Measurements from ENCODE around the gene CDHR5.

Gene CDHR5

DNA sequence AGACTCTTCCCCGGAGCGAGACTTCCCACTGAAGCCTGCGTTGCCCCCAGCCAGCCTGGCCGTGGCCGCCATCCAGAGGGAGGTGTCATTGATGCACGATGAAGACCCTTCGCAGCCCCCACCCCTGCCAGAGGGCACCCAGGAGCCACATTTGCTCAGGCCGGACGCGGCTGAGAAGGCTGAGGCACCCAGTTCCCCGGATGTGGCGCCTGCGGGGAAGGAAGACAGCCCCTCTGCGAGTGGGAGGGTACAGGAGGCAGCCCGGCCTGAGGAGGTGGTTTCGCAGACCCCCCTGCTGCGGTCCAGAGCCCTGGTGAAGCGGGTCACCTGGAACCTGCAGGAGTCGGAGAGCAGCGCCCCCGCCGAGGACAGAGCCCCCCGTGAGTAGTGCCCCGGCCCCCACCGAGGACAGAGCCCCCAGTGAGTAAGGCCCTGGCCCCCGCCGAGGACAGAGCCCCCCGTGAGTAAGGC is 15.4 kb downstream of the CDHR5 start:
- TF ChIP-seq CTCF (IDR thresholded peaks at IDR 0.05; ENCODE audit: insufficient read depth, low read depth, low read length, missing control alignments): no peak
- no peak for DNase-seq (ENCODE audit: low read depth)
- no peak overlapping the region for H3K4me3 ChIP-seq (ENCODE audit: low read length)

DNA sequence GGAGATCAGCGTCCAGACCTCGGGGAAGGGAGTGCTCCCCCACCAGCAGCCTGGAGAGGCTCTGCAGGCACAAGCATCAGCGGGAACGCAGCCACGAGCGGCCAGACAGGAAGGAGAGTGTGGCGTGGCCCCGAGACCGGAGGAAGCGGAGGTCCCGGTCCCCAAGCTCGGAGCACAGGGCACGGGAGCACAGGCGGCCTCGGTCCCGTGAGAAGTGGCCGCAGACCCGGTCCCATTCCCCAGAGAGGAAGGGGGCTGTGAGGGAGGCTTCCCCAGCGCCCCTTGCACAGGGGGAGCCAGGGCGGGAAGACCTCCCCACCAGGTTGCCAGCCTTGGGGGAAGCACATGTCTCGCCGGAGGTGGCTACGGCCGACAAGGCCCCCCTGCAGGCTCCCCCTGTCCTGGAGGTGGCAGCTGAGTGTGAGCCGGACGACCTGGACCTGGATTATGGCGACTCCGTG is 15.9 kb downstream of the CDHR5 start:
- no peak for TF ChIP-seq CTCF (IDR thresholded peaks at IDR 0.05; ENCODE audit: insufficient read depth, low read depth, low read length, missing control alignments)
- no peak overlapping the region for H3K4me3 ChIP-seq (ENCODE audit: low read length)

GRCh38 chr11:607971-608659 is 16.6 kb downstream of the CDHR5 start:
- DNase-seq (ENCODE audit: low read depth): no peak
- H3K4me3 ChIP-seq (ENCODE audit: low read length): no peak overlapping the region
- TF ChIP-seq CTCF (IDR thresholded peaks at IDR 0.05; ENCODE audit: insufficient read depth, low read depth, low read length, missing control alignments): no peak

More for the DNA sequence above, 15.9 kb downstream of the CDHR5 start:
- no peak for DNase-seq (ENCODE audit: low read depth)

GRCh38 chr11:607020-607780 is 17.6 kb downstream of the CDHR5 start:
- TF ChIP-seq CTCF (IDR thresholded peaks at IDR 0.05; ENCODE audit: insufficient read depth, low read depth, low read length, missing control alignments): no peak
- no peak for DNase-seq (ENCODE audit: low read depth)
- no peak overlapping the region for H3K4me3 ChIP-seq (ENCODE audit: low read length)

- DNase-seq (ENCODE audit: low read depth): peak; percentile 66
- no peak overlapping the region for H3K4me3 ChIP-seq (ENCODE audit: low read length)
- TF ChIP-seq CTCF (IDR thresholded peaks at IDR 0.05; ENCODE audit: insufficient read depth, low read depth, low read length, missing control alignments): no peak
Measured at GRCh38 chr11:606245-606644, 18.5 kb downstream of the CDHR5 start.

DNA sequence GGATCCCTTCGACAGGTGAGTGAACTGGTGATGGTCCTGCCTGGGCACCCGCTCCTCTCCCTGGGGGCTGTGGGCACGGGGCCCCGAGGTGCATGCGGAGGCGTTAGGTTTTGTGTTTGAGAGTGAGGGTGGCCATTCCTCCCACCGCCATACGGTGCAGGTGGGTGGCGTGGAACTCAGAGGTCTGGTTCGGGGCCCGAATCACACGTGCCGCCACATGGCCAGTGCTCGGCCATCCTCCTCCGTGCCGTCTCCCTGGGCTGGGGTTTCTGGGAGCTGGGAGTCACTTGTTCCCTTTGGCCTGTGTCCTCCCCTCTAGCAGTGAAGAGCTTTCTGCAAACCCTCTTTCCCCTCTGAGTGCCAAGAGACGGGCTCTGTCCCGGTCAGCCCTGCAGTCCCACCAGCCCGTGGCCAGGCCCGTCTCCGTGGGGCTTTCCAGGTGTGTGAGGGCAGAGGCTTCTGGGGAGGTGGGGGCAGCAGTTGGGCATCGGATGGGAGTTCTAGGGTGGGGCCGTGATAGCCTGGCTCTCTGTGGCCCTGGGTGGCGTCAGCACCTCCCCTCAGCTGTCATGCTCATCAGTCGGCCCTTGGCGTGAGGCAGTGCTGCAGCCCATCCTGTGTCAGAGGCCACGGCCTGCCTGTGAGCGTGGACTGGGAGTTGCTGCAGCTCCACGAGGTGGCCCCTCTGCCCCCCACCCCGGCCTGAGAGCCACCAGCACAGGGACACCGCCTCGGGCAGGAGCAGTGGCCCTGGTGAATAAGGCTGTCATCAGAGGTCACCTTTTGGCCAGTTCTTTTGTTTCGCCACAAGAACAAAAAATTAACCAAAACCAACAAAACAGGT is 19.2 kb downstream of the CDHR5 start:
- no peak for TF ChIP-seq CTCF (IDR thresholded peaks at IDR 0.05; ENCODE audit: insufficient read depth, low read depth, low read length, missing control alignments)
- no peak overlapping the region for H3K4me3 ChIP-seq (ENCODE audit: low read length)
- DNase-seq (ENCODE audit: low read depth): no peak
